ENCODE measurements around the gene CCDC18. TPM values are rescaled to one million over a fixed set of nuclear protein-coding genes. Genes with fewer than 3 reads are reported as not detected.
"Not testable (repeated sequence)": the region's sequence is repeated elsewhere in the genome, so short reads cannot be mapped to it uniquely, and the experiment has no call there.

The CCDC18 gene
- total RNA-seq, 1 donor from 2014 or later: 7.2 TPM

- no peak for DNase-seq (ENCODE audit: low spot score)
- no peak for ATAC-seq
- intact Hi-C loops (cut with DNase I): no loop called here
Observed at GRCh38 chr1:93167006-93167405, 13.5 kb upstream of the CCDC18 start.

DNA sequence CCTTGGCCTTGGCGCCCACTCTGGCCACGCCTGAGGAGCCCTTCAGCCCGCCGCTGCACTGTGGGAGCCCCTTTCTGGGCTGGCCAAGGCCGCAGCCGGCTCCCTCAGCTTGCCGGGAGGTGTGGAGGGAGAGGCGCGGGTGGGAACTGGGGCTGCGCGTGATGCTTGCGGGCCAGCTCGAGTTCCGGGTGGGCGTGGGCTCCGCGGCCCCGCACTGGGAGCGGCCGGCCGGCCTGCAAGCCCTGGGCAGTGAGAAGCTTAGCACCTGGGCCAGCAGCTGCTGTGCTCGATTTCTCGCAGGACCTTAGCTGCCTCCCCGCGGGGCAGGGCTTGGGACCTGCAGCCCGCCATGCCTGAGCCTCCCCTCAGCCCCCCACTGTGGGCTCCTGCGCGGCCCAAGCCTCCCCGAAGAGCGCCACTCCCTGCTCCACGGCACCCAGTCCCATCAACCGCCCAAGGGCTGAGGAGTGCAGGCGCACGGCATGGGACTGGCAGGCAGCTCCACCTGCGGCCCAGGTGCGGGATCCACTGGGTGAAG lies 10.3 kb upstream of the CCDC18 start:
- DNase-seq (ENCODE audit: low spot score); ATAC-seq; intact Hi-C loops (cut with DNase I): not testable (repeated sequence)

DNA sequence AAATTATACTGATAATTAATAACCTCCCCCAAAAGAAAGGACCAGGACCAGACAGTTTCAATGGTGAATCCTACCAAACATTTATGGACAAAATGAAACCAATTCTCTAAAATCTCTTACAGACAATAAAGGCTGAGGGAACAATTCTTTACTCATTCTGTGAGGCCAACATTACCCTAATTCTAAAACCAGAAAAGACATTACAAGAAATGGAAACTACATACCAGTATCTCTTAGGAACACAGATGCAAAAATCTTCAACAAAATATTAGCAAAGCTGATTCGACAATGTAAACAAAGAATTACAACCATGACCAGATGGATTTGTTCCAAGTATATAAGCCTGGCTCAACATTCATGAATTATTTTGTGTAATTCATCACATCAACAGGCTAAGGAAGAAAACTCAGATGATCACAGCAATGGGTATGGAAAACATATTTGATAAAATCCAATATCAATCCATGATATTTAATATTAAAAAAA lies 8.9 kb upstream of the CCDC18 start:
- DNase-seq (ENCODE audit: low spot score) (no peak), ATAC-seq (no peak)
- intact Hi-C loops (cut with DNase I): no loop called here

DNA sequence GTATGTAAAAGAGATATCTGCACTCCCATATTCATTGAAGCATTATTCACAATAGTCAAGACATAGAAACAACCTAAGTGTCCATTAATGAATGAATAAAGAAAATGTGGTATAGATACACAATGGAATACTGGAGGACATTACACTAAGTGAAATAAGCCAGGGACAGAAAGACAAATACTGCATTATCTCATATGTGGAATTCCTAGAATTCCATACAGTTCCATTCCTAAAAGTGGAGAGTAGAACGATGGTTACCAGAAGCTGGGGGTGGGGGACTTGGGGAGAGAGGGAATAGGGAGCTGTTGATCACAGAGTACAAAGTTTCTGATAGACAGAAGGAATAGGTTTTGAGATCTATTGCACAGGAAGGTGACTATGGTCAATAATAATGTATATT lies 7.7 kb upstream of the CCDC18 start:
- ATAC-seq: no peak
- intact Hi-C loops (cut with DNase I): no loop called here

DNA sequence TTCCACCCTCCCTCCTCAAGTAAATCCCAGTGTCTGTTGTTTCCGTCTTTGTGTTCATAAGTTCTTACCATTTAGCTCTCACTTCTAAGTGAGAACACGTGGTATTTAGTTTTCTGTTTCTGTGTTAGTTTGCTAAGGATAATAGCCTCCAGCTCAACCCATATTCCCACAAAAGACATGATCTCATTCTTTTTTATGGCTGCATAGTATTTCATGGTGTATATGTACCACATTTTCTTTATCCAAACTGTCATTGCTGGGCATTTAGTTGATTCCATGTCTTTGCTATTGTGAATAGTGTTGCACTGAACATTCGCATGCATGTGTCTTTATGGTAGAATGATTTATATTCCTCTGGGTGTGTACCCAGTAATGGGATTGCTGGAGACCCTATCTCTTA lies 5.9 kb upstream of the CCDC18 start:
- intact Hi-C loops (cut with DNase I); ATAC-seq; DNase-seq (ENCODE audit: low spot score): not testable (repeated sequence)

More for the DNA sequence above, 7.7 kb upstream of the CCDC18 start:
- DNase-seq (ENCODE audit: low spot score): no peak

- DNase-seq (ENCODE audit: low spot score) (no peak), ATAC-seq (no peak)
- intact Hi-C loops (cut with DNase I): no loop called here
Observed at GRCh38 chr1:93177991-93178390, 2.5 kb upstream of the CCDC18 start.

GRCh38 chr1:93178418-93178817 lies 2.1 kb upstream of the CCDC18 start:
- intact Hi-C loops (cut with DNase I): no loop called here
- no peak for ATAC-seq
- no peak for DNase-seq (ENCODE audit: low spot score)

- ATAC-seq (peak; percentile 99), DNase-seq (ENCODE audit: low spot score) (peak; percentile 98)
- intact Hi-C loops (cut with DNase I): no loop called here
Observed at GRCh38 chr1:93179886-93180722, 420 bp upstream of the CCDC18 start, which contains the start of gene TMED5. TSS of gene TMED5 (minus strand) at chr1:93180413. CDS start at chr1:93180242, 171 bp downstream.

DNA sequence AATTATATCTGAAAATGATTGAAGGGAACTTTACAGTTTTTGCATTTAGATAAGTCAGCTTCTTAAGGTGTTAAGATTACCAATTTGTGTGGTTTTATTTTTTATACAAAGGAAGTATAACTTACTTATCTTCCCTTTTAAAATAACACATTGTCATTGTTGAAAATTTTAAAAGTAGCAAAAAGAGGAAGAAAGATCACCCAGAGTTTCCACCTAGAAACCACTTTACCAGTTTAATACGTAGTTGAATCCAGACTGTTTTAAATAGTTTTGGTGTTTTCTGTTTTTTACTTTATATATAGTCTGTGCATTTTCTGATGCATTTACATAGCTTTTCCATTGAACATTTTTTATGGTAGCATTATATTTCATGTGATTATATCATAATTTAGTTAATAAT lies 6.1 kb downstream of the CCDC18 start:
- intact Hi-C loops (cut with DNase I): no loop called here
- no peak for ATAC-seq
- no peak for DNase-seq (ENCODE audit: low spot score)

- DNase-seq (ENCODE audit: low spot score) (no peak), ATAC-seq (no peak)
- intact Hi-C loops (cut with DNase I): no loop called here
Observed at GRCh38 chr1:93190432-93190831, 9.9 kb downstream of the CCDC18 start.

DNA sequence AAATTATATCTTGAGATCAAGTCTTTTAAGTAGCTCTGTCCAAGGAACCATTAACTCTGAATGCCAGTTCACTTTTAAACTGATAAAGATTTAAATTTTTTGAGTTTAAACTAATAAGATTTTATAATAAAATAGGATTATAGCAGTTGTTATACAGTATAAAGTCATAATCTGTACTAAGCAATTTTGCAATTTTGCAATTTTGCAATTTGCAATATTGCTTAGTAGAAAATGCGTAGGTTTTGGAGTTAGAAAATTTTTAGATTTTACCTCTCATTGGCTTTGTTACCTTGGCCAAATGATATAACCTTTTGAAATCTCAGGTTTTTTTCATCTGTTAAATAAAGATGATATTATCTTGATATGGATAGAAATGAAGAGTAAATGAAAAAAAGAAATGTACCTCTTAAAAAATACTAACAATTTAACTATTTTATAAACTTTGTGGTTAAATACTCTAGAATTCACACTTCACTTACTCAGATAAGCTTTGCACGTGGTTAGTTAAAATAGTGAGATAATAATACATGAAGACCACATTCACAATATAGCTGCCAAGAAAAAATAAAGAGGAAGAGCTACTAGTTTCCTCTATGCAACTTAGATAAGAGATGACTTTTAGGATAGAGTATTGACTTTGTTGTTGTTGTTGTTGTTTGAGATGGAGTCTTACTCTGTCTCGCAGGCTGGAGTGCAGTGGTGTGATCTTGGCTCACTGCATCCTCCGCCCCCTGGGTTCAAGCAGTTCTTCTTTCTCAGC lies 13.9 kb downstream of the CCDC18 start:
- no peak for ATAC-seq
- DNase-seq (ENCODE audit: low spot score): no peak
- intact Hi-C loops (cut with DNase I): no loop called here

GRCh38 chr1:93196591-93196990 lies 16.1 kb downstream of the CCDC18 start:
- intact Hi-C loops (cut with DNase I): no loop called here
- ATAC-seq (no peak), DNase-seq (ENCODE audit: low spot score) (no peak)

- intact Hi-C loops (cut with DNase I): no loop called here
- DNase-seq (ENCODE audit: low spot score) (no peak), ATAC-seq (no peak)
Observed at GRCh38 chr1:93199150-93199549, 18.6 kb downstream of the CCDC18 start.

DNA sequence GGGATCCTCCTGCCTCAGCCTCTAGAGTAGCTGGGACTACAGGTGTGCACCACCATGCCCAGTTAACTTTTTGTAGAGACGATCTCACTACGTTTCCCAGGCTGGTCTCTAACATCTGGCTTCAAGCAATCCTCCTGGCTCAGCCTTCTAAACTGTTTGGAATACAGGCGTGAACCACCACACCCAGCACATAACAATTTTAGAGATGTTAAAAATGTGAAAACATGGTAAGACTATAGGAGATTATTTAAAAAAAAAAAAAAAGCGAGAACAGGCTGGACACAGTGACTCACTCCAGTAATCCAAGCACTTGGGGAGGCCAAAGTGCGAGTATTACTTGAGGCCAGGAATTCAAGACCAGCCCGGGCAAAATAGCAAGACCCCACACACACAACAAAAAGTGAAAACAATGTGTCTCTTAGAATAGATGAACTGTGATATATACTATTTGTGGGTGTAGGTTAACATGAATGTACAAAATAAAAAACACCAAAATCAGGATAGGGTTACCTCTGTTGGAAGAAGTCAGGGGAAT lies 19.6 kb downstream of the CCDC18 start:
- ATAC-seq: no peak
- intact Hi-C loops (cut with DNase I): no loop called here

DNA sequence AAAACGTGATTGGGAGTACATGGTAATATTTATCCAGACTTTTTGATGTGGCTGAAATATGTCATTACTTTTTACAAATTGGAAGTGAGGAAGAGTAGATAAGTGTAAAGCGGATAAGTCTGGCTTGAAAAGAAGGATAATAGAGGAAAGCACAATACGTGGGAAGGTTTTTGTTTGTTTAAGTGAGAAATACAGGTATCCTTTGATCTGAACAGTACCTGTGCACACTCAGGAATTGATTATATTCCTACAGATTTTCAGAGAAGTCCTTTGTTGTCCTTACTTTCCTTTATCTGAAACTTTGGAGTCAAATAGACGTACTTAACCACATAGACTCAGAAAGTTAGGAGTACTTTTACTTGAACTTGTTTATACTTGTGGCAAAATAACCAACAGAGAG lies 20.2 kb downstream of the CCDC18 start:
- no peak for DNase-seq (ENCODE audit: low spot score)
- intact Hi-C loops (cut with DNase I): no loop called here
- no peak for ATAC-seq

More for the DNA sequence above, 19.6 kb downstream of the CCDC18 start:
- no peak for DNase-seq (ENCODE audit: low spot score)

DNA sequence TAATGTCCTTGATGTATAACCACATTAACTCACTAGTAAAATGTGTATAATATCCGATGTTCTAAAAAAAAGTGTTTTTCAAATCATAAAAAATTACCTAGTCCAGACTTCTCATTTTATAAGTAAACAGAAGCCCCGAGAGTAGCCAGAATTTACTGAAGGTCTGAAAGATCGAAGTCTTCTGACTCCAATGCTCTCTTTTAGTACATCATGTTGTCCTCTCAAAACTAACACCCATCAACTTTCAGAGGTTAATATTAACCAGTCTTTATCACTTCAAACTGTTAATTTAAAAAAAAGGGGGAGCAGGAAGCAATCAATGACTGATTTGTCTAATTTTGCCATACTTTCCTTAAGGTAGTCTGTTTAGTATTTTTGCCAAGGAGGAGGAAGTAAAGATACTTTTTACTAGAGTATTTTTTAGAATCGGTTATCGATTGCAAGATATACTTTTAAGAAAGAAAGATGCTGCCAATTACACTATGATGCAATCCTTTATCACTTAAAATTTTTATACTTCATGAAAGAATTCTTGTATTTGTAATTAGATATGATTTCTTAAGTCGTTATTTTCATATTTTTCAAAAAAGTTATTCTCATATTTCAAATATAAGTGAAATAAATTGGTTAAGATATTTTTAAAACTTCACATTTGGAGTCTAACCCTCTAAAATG lies 25.5 kb downstream of the CCDC18 start:
- intact Hi-C loops (cut with DNase I): no loop called here
- ATAC-seq: no peak
- no peak for DNase-seq (ENCODE audit: low spot score)

DNA sequence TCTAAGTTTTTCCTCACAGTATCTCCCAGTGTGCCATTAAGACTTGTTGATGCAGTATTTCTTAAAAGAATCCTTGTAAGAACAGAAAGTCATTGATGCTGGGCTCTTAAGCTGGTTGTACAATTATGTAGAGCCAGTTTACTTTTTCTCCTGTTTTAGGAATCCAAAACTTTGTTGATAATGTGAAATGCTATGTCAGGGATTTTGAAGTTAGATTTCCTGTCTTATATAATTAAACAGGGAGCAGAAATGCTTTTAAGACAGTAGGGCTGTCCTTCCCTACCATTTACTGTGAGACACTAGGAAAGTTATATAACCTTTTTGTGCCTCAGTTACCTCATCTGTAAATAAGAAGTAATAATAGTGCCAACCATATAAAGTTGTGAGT lies 26.0 kb downstream of the CCDC18 start:
- intact Hi-C loops (cut with DNase I): no loop called here
- DNase-seq (ENCODE audit: low spot score) (no peak), ATAC-seq (no peak)

- ATAC-seq (no peak), DNase-seq (ENCODE audit: low spot score) (no peak)
- intact Hi-C loops (cut with DNase I): no loop called here
Observed at GRCh38 chr1:93207211-93207610, 26.7 kb downstream of the CCDC18 start.

GRCh38 chr1:93215322-93215721 lies 34.8 kb downstream of the CCDC18 start:
- ATAC-seq (no peak), DNase-seq (ENCODE audit: low spot score) (no peak)
- intact Hi-C loops (cut with DNase I): no loop called here

Measured in sciatic nerve (tissue), 2 donors.